Gastrocnemius medialis (tissue), 4 donors: ENCODE results near the gene PCDH12.

Experiments used
- CTCF ChIP-seq, 5 experiments: fragments of 450-650 bp in 3 of 5; fragments of 200-600 bp in 2 of 5; sonication (generic) in 2 of 5; IDR thresholded peaks in 4 of 5; conservative IDR thresholded peaks in 1 of 5; 1 replicate in 4 of 5; 2 replicates in 1 of 5; pipeline ENCODE4 v1.5.1; 2016 to 2019; ENCODE audit warnings: antibody characterized with exemption in 5 of 5, mild to moderate bottlenecking in 3 of 5, moderate library complexity in 3 of 5
- POLR2A ChIP-seq, 2 donors: fragments of 450-650 bp; IDR thresholded peaks; one replicate each; pipeline ENCODE4 v1.6.1; 2017; ENCODE audit warnings: antibody characterized with exemption in 2 of 2, mild to moderate bottlenecking in 2 of 2, moderate library complexity in 2 of 2

- no peak for TF ChIP-seq CTCF (IDR thresholded peaks at IDR 0.05 in 4 of 5, conservative IDR thresholded peaks at IDR 0.05 in 1 of 5)
- no peak for TF ChIP-seq POLR2A (IDR thresholded peaks at IDR 0.05)
Observed at GRCh38 chr5:141957367-141957996, 520 bp downstream of the PCDH12 start.
